ENCODE measurements around the gene DDX1.

The DDX1 gene

GRCh38 chr2:15649561-15650255 lies 58.0 kb downstream of the DDX1 start:
- DNase-seq: no peak

GRCh38 chr2:15650616-15651366 lies 59.1 kb downstream of the DDX1 start:
- no peak for DNase-seq

GRCh38 chr2:15651367-15651727 lies 59.7 kb downstream of the DDX1 start:
- no peak for DNase-seq

- no peak for DNase-seq
These were observed 60.6 kb downstream of the DDX1 start for GRCh38 chr2:15652252-15652651.

GRCh38 chr2:15652801-15653200 lies 61.1 kb downstream of the DDX1 start:
- no peak for DNase-seq

- no peak for DNase-seq
These were observed 62.4 kb downstream of the DDX1 start for GRCh38 chr2:15653806-15654726.

GRCh38 chr2:15654727-15655073 lies 63.0 kb downstream of the DDX1 start:
- no peak for DNase-seq

GRCh38 chr2:15655123-15655887 lies 63.6 kb downstream of the DDX1 start:
- no peak for DNase-seq

GRCh38 chr2:15656090-15656489 lies 64.4 kb downstream of the DDX1 start:
- DNase-seq: no peak

- no peak for DNase-seq
These were observed 66.1 kb downstream of the DDX1 start for GRCh38 chr2:15657759-15658158.

GRCh38 chr2:15658911-15659310 lies 67.2 kb downstream of the DDX1 start:
- no peak for DNase-seq

- no peak for DNase-seq
These were observed 69.0 kb downstream of the DDX1 start for GRCh38 chr2:15660491-15661294.

- DNase-seq: no peak
These were observed 69.6 kb downstream of the DDX1 start for GRCh38 chr2:15661295-15661569.

GRCh38 chr2:15662026-15662425 lies 70.4 kb downstream of the DDX1 start:
- DNase-seq: no peak

- DNase-seq: no peak
These were observed 70.9 kb downstream of the DDX1 start for GRCh38 chr2:15662579-15662978.

GRCh38 chr2:15663802-15664201 lies 72.1 kb downstream of the DDX1 start:
- no peak for DNase-seq

GRCh38 chr2:15664273-15665066 lies 72.8 kb downstream of the DDX1 start:
- DNase-seq: no peak

- no peak for DNase-seq
These were observed 73.6 kb downstream of the DDX1 start for GRCh38 chr2:15665067-15665942.

- no peak for DNase-seq
These were observed 74.3 kb downstream of the DDX1 start for GRCh38 chr2:15665943-15666460.
